ENCODE results near the gene GSTM5.

DNA sequence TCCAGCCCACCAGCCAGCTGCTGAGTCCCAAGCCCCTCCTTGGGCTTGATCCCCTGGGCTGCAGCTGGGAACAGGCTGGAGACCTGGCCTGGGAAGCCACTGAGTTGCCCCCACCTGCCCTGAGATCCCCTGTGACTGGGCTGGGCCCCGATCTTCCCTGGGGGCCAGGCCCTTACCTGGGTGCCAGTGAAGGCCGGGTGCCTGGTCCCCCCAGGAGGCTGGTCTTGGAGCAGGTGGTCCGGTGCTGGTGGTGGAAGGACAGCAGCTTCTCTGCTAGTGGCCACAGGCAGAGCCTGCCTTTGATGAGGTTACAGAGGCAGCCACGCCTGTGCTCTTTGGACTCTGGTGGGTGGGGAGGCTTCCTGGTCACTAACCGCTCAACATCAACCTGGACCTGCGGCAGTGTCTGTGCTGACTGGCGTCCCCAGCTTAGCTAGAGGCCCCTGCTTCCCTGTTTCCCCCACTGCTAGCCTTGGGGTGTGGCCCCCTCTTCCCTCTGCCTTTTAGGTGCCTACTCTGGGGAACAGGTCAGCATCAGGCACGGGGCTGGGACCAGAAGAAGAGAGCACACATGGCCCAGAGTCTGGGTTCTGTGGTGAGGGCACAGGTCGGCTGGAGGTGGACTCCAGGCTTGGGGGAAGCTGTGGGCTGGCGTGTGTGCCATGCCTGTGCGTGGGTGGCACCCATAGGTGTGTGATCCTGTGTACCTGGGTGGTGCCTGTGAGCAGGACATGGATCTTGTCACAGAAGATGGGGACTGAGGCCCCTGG lies 51.8 kb downstream of the GSTM5 start, which contains the start of gene EPS8L3:
- no peak for TF ChIP-seq POLR2A (IDR thresholded peaks at IDR 0.05; ENCODE audit: low read depth, low read length)
- TF ChIP-seq SPI1 (IDR thresholded peaks at IDR 0.05; ENCODE audit: low read depth, low read length): no peak
- TF ChIP-seq TAF1 (IDR thresholded peaks at IDR 0.05; ENCODE audit: low read depth, low read length): no peak
- no peak for TF ChIP-seq POLR2AphosphoS5 (IDR thresholded peaks at IDR 0.05; ENCODE audit: low read depth, low read length)

Measured in GM12891 (cell line).